ENCODE data around the gene APOH. TPM values are rescaled to one million over a fixed set of nuclear protein-coding genes. Genes with fewer than 3 reads are reported as not detected.

The APOH gene
- total RNA-seq, 4 donors from 2014 or later = 1.1 TPM; not detected in 3

DNA sequence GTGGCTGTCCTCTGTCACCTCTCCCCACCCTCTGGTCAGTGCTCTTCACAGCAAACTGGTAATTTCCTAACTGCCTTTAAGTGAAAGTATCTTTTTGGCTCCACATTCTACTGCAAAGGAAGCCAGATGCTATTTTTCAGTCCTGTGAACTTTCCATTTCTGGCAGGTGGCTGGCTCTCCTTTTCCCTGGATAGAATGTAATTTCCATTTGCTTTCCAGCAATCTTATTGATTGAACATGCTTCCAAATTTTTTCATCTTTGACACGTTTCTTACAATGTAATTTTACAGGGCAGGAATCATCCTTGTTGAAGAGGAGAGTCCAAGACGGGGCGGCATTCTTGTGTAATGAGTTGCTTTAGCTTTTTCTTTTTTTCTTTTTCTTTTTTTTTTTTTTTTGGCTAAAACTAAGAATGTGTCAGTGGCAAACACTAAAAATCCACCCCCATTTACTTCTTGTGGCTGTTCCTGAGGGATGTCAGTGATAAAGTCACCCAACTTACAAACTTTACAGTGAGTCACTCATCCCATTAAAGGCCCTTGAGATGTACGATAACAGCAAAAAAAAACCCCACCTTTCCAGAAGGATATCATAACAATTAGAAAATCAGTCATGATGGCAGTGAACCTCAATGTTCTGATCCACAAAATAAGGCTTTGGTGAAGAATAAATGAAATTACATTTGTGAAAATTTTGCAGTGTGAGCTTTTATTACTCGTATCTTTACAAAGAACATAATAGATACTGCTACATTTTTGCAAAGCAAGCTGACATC, 43.8 kb upstream of the APOH start:
- no peak overlapping the region for H3K4me3 ChIP-seq
- H3K27ac ChIP-seq = no peak overlapping the region
- DNase-seq = no peak
- H3K27me3 ChIP-seq = no peaks in the 10 kb centered on the region
- H3K36me3 ChIP-seq = no peaks in the 10 kb centered on the region
- TF ChIP-seq POLR2A (IDR thresholded peaks at IDR 0.05) (no peak), CTCF (IDR thresholded peaks at IDR 0.05) (no peak)
- no peaks in the 10 kb centered on the region for H3K9me3 ChIP-seq
- no peaks in the 10 kb centered on the region for H3K4me1 ChIP-seq

- Histone ChIP-seq H3K4me1 (no peaks in the 10 kb centered on the region), H3K36me3 (no peaks in the 10 kb centered on the region), H3K4me3 (no peak overlapping the region), H3K27me3 (no peaks in the 10 kb centered on the region), H3K9me3 (peaks cover 0 to 4% (median 0%) of the 10 kb centered on the region in 4 donors), H3K27ac (no peak overlapping the region)
- DNase-seq = no peak
- TF ChIP-seq POLR2A (IDR thresholded peaks at IDR 0.05) = no peak
- TF ChIP-seq CTCF (IDR thresholded peaks at IDR 0.05) = no peak
Observed at GRCh38 chr17:66271512-66271911, 42.3 kb upstream of the APOH start.

- H3K4me3 ChIP-seq = no peak overlapping the region
- H3K27me3 ChIP-seq = no peaks in the 10 kb centered on the region
- no peaks in the 10 kb centered on the region for H3K4me1 ChIP-seq
- no peak overlapping the region for H3K27ac ChIP-seq
- H3K36me3 ChIP-seq = no peaks in the 10 kb centered on the region
- peaks cover 0 to 4% (median 0%) of the 10 kb centered on the region in 4 donors for H3K9me3 ChIP-seq
- DNase-seq = no peak
- TF ChIP-seq CTCF (IDR thresholded peaks at IDR 0.05) (no peak), POLR2A (IDR thresholded peaks at IDR 0.05) (no peak)
Observed at GRCh38 chr17:66270106-66270505, 40.9 kb upstream of the APOH start.

DNA sequence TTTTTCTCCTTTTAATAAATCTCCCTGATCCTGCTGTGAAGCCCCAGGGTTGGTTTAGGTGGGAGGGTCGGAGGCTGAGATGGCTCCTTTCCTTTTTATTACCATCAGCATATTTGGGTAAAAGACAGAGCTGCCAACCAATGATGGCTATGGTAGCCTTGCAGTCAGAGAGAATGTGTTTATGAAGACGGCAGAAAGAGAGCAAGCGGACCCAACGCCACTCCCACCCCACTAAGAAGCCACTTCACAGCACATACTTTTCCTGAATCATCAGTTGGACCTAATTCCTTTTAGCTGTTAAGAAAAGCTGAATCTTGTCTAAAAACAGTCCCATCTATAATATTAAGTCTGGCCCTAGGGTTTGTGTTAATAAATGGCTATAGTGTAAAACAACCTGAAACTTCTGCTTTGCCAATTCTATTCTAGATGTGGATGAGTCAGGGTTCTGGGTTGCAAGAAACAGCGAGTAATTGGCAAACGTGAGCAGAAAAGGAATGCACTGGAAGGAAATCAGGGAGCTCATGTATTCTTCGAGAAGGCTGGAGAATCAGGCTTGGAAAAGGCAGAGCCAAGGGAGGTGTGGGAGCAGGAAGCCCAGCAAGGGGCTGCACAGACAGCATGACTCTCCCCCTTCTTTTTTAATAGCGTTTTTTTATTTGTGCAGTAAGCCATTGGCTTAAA, 39.2 kb upstream of the APOH start:
- Histone ChIP-seq H3K36me3 (no peaks in the 10 kb centered on the region), H3K27me3 (no peaks in the 10 kb centered on the region), H3K4me3 (no peak overlapping the region), H3K9me3 (peaks cover 0 to 4% (median 0%) of the 10 kb centered on the region in 4 donors), H3K4me1 (no peaks in the 10 kb centered on the region), H3K27ac (no peak overlapping the region)
- TF ChIP-seq POLR2A (IDR thresholded peaks at IDR 0.05) = no peak
- no peak for TF ChIP-seq CTCF (IDR thresholded peaks at IDR 0.05)
- no peak for DNase-seq

DNA sequence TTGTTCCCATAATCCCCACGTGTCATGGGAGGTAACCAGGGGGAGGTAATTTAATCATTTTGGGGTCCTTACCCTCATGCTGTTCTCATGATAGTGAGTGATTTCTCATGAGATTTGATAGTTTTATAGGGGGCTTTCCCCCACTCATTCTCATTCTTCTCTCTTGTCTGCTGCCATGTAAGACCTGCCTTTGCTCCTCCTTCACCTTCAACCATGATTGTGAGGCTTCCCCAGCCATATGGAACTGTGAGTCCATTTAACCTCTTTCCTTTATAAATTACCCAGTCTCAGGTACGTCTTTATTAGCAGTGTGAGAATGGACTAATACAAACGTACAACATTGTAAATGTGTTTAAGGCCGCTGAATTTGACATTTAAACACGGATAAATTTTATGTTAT, 35.5 kb upstream of the APOH start:
- Histone ChIP-seq H3K9me3 (peaks cover 0 to 4% (median 0%) of the 10 kb centered on the region in 4 donors), H3K4me1 (no peaks in the 10 kb centered on the region), H3K27me3 (no peaks in the 10 kb centered on the region), H3K36me3 (no peaks in the 10 kb centered on the region), H3K27ac (no peak overlapping the region), H3K4me3 (no peak overlapping the region)
- TF ChIP-seq CTCF (IDR thresholded peaks at IDR 0.05) (no peak), POLR2A (IDR thresholded peaks at IDR 0.05) (no peak)
- no peak for DNase-seq
